Measurements from ENCODE around the gene RMC1.

Gene RMC1

GRCh38 chr18:23550898-23551297, 47.6 kb downstream of the RMC1 start:
- Histone ChIP-seq H3K27me3 (replicated peaks; ENCODE audit: insufficient read depth, low read length) (no peaks in the 10 kb centered on the region), H3K79me2 (ENCODE audit: low read length) (no peaks in the 10 kb centered on the region), H3K9me2 (replicated peaks; ENCODE audit: insufficient read depth, low read length) (no peaks in the 10 kb centered on the region), H3K4me2 (ENCODE audit: low read depth, low read length) (no peak overlapping the region), H3K27ac (ENCODE audit: low read length) (no peak overlapping the region), H4K20me1 (ENCODE audit: insufficient read depth, low read length) (no peaks in the 10 kb centered on the region), H2AFZ (ENCODE audit: low read length) (no peak overlapping the region), H3K9me3 (replicated peaks; ENCODE audit: insufficient read depth, low read length) (no peaks in the 10 kb centered on the region), H3K4me1 (ENCODE audit: low read length) (no peaks in the 10 kb centered on the region), H3K4me3 (ENCODE audit: low read length) (no peak overlapping the region), H3F3A (ENCODE audit: insufficient read depth, low read length) (0 out of 2 replicates have a peak, but pooled peaks cover 3% of the 10 kb centered on the region), H3K9ac (ENCODE audit: low read length) (no peak overlapping the region), H3K36me3 (replicated peaks; ENCODE audit: insufficient read depth, low read length) (no peaks in the 10 kb centered on the region)
- no peak for DNase-seq
- TF ChIP-seq EZH2phosphoT487 (IDR thresholded peaks at IDR 0.05; ENCODE audit: low read length) (no peak), CTCF (IDR thresholded peaks at IDR 0.05; ENCODE audit: low read length) (no peak), EZH2 (optimal IDR thresholded peaks at IDR 0.05; ENCODE audit: low read depth, low read length) (no peak)

- no peaks in the 10 kb centered on the region for H3K79me2 ChIP-seq (ENCODE audit: low read length)
- no peaks in the 10 kb centered on the region for H4K20me1 ChIP-seq (ENCODE audit: insufficient read depth, low read length)
- no peak for DNase-seq
- H3K4me1 ChIP-seq (ENCODE audit: low read length) = no peaks in the 10 kb centered on the region
- TF ChIP-seq CTCF (IDR thresholded peaks at IDR 0.05; ENCODE audit: low read length) (no peak), EZH2phosphoT487 (IDR thresholded peaks at IDR 0.05; ENCODE audit: low read length) (no peak), EZH2 (optimal IDR thresholded peaks at IDR 0.05; ENCODE audit: low read depth, low read length) (no peak)
- no peak overlapping the region for H3K4me3 ChIP-seq (ENCODE audit: low read length)
- no peak overlapping the region for H3K27ac ChIP-seq (ENCODE audit: low read length)
- H3K9me2 ChIP-seq (replicated peaks; ENCODE audit: insufficient read depth, low read length) = no peaks in the 10 kb centered on the region
- H2AFZ ChIP-seq (ENCODE audit: low read length) = no peak overlapping the region
- no peaks in the 10 kb centered on the region for H3K36me3 ChIP-seq (replicated peaks; ENCODE audit: insufficient read depth, low read length)
- H3K27me3 ChIP-seq (replicated peaks; ENCODE audit: insufficient read depth, low read length) = no peaks in the 10 kb centered on the region
- H3F3A ChIP-seq (ENCODE audit: insufficient read depth, low read length) = 0 out of 2 replicates have a peak, but pooled peaks cover 3% of the 10 kb centered on the region
- H3K4me2 ChIP-seq (ENCODE audit: low read depth, low read length) = no peak overlapping the region
- no peak overlapping the region for H3K9ac ChIP-seq (ENCODE audit: low read length)
- H3K9me3 ChIP-seq (replicated peaks; ENCODE audit: insufficient read depth, low read length) = no peaks in the 10 kb centered on the region
These were observed 48.7 kb downstream of the RMC1 start for GRCh38 chr18:23551978-23552377.

- H2AFZ ChIP-seq (ENCODE audit: low read length) = no peak overlapping the region
- TF ChIP-seq EZH2phosphoT487 (IDR thresholded peaks at IDR 0.05; ENCODE audit: low read length) (no peak), CTCF (IDR thresholded peaks at IDR 0.05; ENCODE audit: low read length) (no peak), EZH2 (optimal IDR thresholded peaks at IDR 0.05; ENCODE audit: low read depth, low read length) (no peak)
- 0 out of 2 replicates have a peak, but pooled peaks cover 3% of the 10 kb centered on the region for H3F3A ChIP-seq (ENCODE audit: insufficient read depth, low read length)
- H3K4me1 ChIP-seq (ENCODE audit: low read length) = no peaks in the 10 kb centered on the region
- no peaks in the 10 kb centered on the region for H3K79me2 ChIP-seq (ENCODE audit: low read length)
- no peak for DNase-seq
- no peaks in the 10 kb centered on the region for H3K27me3 ChIP-seq (replicated peaks; ENCODE audit: insufficient read depth, low read length)
- no peaks in the 10 kb centered on the region for H3K36me3 ChIP-seq (replicated peaks; ENCODE audit: insufficient read depth, low read length)
- no peak overlapping the region for H3K9ac ChIP-seq (ENCODE audit: low read length)
- no peaks in the 10 kb centered on the region for H3K9me2 ChIP-seq (replicated peaks; ENCODE audit: insufficient read depth, low read length)
- H3K27ac ChIP-seq (ENCODE audit: low read length) = no peak overlapping the region
- H3K9me3 ChIP-seq (replicated peaks; ENCODE audit: insufficient read depth, low read length) = no peaks in the 10 kb centered on the region
- no peak overlapping the region for H3K4me2 ChIP-seq (ENCODE audit: low read depth, low read length)
- no peak overlapping the region for H3K4me3 ChIP-seq (ENCODE audit: low read length)
- H4K20me1 ChIP-seq (ENCODE audit: insufficient read depth, low read length) = no peaks in the 10 kb centered on the region
These were observed 49.2 kb downstream of the RMC1 start for GRCh38 chr18:23552505-23552904.

All from MM.1S (cell line).